BJ (cell line): Measurements from ENCODE around the gene NKAIN4. TPM values are rescaled to one million over a fixed set of nuclear protein-coding genes. Genes with fewer than 3 reads are reported as not detected.

Experiments
- CTCF ChIA-PET: fragments of 350-600 bp; formaldehyde crosslinking; extraction: SDS; loops from one replicate; lab custom pipeline; 2021; ENCODE audit warnings: antibody characterized with exemption, inconsistent platforms; lab: Yijun Ruan, JAX
- POLR2A ChIA-PET: fragments of 300-600 bp; sonication (Branson Sonifier 250); formaldehyde crosslinking; extraction: SDS; loops from one replicate; lab custom pipeline; 2021; ENCODE audit warnings: antibody characterized with exemption; lab: Charles Lee
- DNase-seq: peaks from one replicate; pipeline ENCODE4 v3.0.0-alpha.2; 2011; ENCODE audit warnings: low read depth
- H3K27me3 ChIP-seq: 2 replicates; pipeline ENCODE4 v1.6.0; 2011; ENCODE audit warnings: low read length; ENCODE audit not compliant: control insufficient read depth, insufficient read depth
- H3K36me3 ChIP-seq: 2 replicates; pipeline ENCODE4 v1.5.1; 2011; ENCODE audit warnings: low read length; ENCODE audit not compliant: control insufficient read depth, insufficient read depth
- H3K4me3 ChIP-seq: 2 replicates; pipeline ENCODE4 v1.5.1; 2011; ENCODE audit warnings: low read depth, mild to moderate bottlenecking, control low read depth, low read length
- polyA plus RNA-seq: library from polyadenylated mRNA; depleted of rRNA; stranded (reverse); fragments of >200 nt; gene quantifications from 2 replicates; pipeline ENCODE4 v1.2.3, GENCODE V29; 2011
- TF ChIP-seq, protein P1 (sequence below): IDR thresholded peaks from 2 replicates; pipeline ENCODE4 v1.5.1; 2011; ENCODE audit warnings: low read depth, mild to moderate bottlenecking, control low read depth, inconsistent platforms, low read length, moderate library complexity; ENCODE audit not compliant: insufficient read depth

Gene NKAIN4
- polyA plus RNA-seq, 1 experiment, result not detected

GRCh38 chr20:63288581-63289251 lies 34.5 kb upstream of the NKAIN4 start:
- ChIA-PET CTCF (interaction anchor here (0.9 to 2.1 kb wide), 4 partner anchors 8 to 65 kb away, joined by 3 to 8 read pairs (median 3); partner anchors contain the start of gene ARFGAP1), POLR2A (no interaction called here)
- Histone ChIP-seq H3K4me3 (no peak overlapping the region), H3K27me3 (no peaks in the 10 kb centered on the region), H3K36me3 (peaks cover 36% of the 10 kb centered on the region)
- TF ChIP-seq, protein P1, sequence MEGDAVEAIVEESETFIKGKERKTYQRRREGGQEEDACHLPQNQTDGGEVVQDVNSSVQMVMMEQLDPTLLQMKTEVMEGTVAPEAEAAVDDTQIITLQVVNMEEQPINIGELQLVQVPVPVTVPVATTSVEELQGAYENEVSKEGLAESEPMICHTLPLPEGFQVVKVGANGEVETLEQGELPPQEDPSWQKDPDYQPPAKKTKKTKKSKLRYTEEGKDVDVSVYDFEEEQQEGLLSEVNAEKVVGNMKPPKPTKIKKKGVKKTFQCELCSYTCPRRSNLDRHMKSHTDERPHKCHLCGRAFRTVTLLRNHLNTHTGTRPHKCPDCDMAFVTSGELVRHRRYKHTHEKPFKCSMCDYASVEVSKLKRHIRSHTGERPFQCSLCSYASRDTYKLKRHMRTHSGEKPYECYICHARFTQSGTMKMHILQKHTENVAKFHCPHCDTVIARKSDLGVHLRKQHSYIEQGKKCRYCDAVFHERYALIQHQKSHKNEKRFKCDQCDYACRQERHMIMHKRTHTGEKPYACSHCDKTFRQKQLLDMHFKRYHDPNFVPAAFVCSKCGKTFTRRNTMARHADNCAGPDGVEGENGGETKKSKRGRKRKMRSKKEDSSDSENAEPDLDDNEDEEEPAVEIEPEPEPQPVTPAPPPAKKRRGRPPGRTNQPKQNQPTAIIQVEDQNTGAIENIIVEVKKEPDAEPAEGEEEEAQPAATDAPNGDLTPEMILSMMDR, result no peak
- DNase-seq, result no peak

GRCh38 chr20:63287697-63288580 lies 33.7 kb upstream of the NKAIN4 start:
- no peak overlapping the region for H3K4me3 ChIP-seq
- POLR2A ChIA-PET, result no interaction called here
- CTCF ChIA-PET, result interaction anchor here (0.9 to 2.7 kb wide), 6 partner anchors 9 to 64 kb away, joined by 3 to 17 read pairs (median 3); partner anchors contain the start of gene ARFGAP1
- H3K27me3 ChIP-seq, result no peaks in the 10 kb centered on the region
- peaks cover 44% of the 10 kb centered on the region for H3K36me3 ChIP-seq
- no peak for DNase-seq
- TF ChIP-seq, protein P1, result no peak

GRCh38 chr20:63286781-63287696 lies 32.8 kb upstream of the NKAIN4 start:
- DNase-seq, result no peak
- POLR2A ChIA-PET, result no interaction called here
- no peak overlapping the region for H3K4me3 ChIP-seq
- peaks cover 50% of the 10 kb centered on the region for H3K36me3 ChIP-seq
- H3K27me3 ChIP-seq, result no peaks in the 10 kb centered on the region
- TF ChIP-seq, protein P1, result no peak
- CTCF ChIA-PET, result interaction anchor here (1.4 to 2.7 kb wide), 3 partner anchors 12 to 63 kb away, joined by 3 to 17 read pairs (median 8); no protein-coding TSS in a partner anchor

DNA sequence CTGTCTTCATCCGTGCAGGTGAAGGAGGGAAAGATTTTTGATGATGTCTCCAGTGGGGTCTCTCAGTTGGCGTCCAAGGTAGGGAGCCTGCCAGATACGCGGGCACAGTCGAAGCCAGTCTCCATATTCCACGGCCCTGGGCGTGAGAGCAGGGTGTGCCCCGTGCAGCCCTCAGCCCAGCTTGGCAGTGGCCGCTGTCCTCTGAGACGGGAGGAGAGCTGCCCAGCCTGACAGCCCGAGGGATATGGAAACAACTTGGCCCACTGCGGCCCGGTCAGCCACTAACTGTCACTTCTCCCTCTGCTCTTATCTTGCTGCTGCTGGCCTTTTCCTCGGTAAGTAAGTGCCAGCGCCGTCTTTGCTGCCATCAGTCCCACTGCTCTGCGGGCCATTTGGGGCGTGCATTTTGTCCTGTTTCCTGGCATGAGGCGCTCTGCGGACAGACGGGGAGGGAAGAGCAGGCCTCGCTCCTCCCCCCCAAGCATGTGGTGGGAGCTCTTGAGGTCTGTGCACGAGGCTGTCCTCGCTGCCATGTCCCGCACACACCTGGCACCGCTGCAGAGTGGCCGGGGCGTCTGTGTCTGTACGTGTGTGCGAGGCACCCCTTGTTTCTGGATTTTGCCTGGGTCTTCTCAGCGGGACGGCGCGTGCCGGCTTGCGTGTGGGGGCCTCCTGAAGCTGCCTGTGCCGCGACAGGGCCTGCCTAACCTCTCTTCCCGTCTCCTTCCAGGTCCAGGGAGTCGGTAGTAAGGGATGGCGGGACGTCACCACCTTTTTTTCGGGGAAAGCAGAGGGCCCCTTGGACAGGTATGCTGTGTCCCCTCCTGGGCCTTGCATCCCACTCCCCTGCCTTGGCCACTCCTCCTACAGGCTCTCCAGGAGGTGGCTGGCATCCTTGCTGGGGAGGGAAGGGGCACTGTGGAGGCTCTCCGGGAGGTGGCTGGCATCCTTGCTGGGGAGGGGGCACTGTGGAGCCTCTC lies 31.7 kb upstream of the NKAIN4 start:
- H3K36me3 ChIP-seq, result peaks cover 61% of the 10 kb centered on the region
- no peak for DNase-seq
- POLR2A ChIA-PET, result no interaction called here
- H3K27me3 ChIP-seq, result no peaks in the 10 kb centered on the region
- TF ChIP-seq, protein P1, result no peak
- CTCF ChIA-PET, result interaction anchor here (1.2 to 2.7 kb wide), 3 partner anchors 17 to 62 kb away, joined by 4 to 17 read pairs (median 7); no protein-coding TSS in a partner anchor
- no peak overlapping the region for H3K4me3 ChIP-seq
